A673 (cell line): ENCODE results near the gene ARHGEF4.

Source experiments
- CTCF ChIP-seq: fragments of 300-800, 200-600 bp; sonication (generic); conservative IDR thresholded peaks from 2 replicates; pipeline ENCODE4 v1.5.1; 2017; ENCODE audit warnings: low read depth, mild to moderate bottlenecking, antibody characterized with exemption, low read length, moderate library complexity, mixed read lengths
- EZH2 ChIP-seq: fragments of 200-600 bp; sonication (generic); IDR thresholded peaks from 2 replicates; pipeline ENCODE4 v1.6.1; 2017; ENCODE audit warnings: borderline replicate concordance, low read depth, mild to moderate bottlenecking, mixed read lengths, antibody characterized with exemption, low read length; ENCODE audit not compliant: poor library complexity, severe bottlenecking

- no peak for TF ChIP-seq CTCF
- TF ChIP-seq EZH2, result no peak
Observed at GRCh38 chr2:130986890-130987493, 150.3 kb downstream of the ARHGEF4 start.
